ENCODE results near the gene KLK6.

The KLK6 gene

GRCh38 chr19:50983625-50984292 lies 14.4 kb upstream of the KLK6 start, which contains the start of gene KLK7:
Gene KLK7 (minus strand): TSS chr19:50983917. CDS start chr19:50982399, 1,518 bp downstream.
- Histone ChIP-seq H3K4me2 (ENCODE audit: low read depth, low read length, poor library complexity, severe bottlenecking) (no peak within 1 kb of the TSS), H3K79me2 (ENCODE audit: insufficient read depth, low read length) (no peaks in the 10 kb centered on the region), H3K9me3 (ENCODE audit: insufficient read depth, low read length) (no peaks in the 10 kb centered on the region), H3K9ac (ENCODE audit: low read length) (no peak within 1 kb of the TSS), H3K27me3 (ENCODE audit: low read length) (no peaks in the 10 kb centered on the region), H4K20me1 (ENCODE audit: low read depth, low read length) (no peaks in the 10 kb centered on the region), H2AFZ (ENCODE audit: low read depth, low read length, severe bottlenecking) (no peak within 1 kb of the TSS), H3K36me3 (ENCODE audit: low read length) (no peaks in the 10 kb centered on the region), H3K4me3 (ENCODE audit: insufficient read depth, low read length, poor library complexity, severe bottlenecking) (no peak within 1 kb of the TSS), H3F3A (ENCODE audit: insufficient read depth) (no peaks in the 10 kb centered on the region), H3K27ac (ENCODE audit: low read depth, low read length) (no peak within 1 kb of the TSS), H3K9me2 (replicated peaks; ENCODE audit: insufficient read depth, low read length) (no peaks in the 10 kb centered on the region)
- no peak for TF ChIP-seq CTCF (IDR thresholded peaks at IDR 0.05; ENCODE audit: insufficient read depth, low read length, poor library complexity, severe bottlenecking)
- no peak for TF ChIP-seq EZH2phosphoT487 (conservative IDR thresholded peaks at IDR 0.05; ENCODE audit: low read length)

GRCh38 chr19:50982186-50982585 lies 12.8 kb upstream of the KLK6 start:
- H3K27ac ChIP-seq (ENCODE audit: low read depth, low read length), result no peak overlapping the region
- no peaks in the 10 kb centered on the region for H3K9me3 ChIP-seq (ENCODE audit: insufficient read depth, low read length)
- TF ChIP-seq CTCF (IDR thresholded peaks at IDR 0.05; ENCODE audit: insufficient read depth, low read length, poor library complexity, severe bottlenecking) (no peak), EZH2phosphoT487 (conservative IDR thresholded peaks at IDR 0.05; ENCODE audit: low read length) (no peak)
- H3K27me3 ChIP-seq (ENCODE audit: low read length), result no peaks in the 10 kb centered on the region
- no peaks in the 10 kb centered on the region for H3K9me2 ChIP-seq (replicated peaks; ENCODE audit: insufficient read depth, low read length)
- H2AFZ ChIP-seq (ENCODE audit: low read depth, low read length, severe bottlenecking), result no peak overlapping the region
- H3K4me3 ChIP-seq (ENCODE audit: insufficient read depth, low read length, poor library complexity, severe bottlenecking), result no peak overlapping the region
- no peaks in the 10 kb centered on the region for H3K79me2 ChIP-seq (ENCODE audit: insufficient read depth, low read length)
- H3F3A ChIP-seq (ENCODE audit: insufficient read depth), result no peaks in the 10 kb centered on the region
- H3K36me3 ChIP-seq (ENCODE audit: low read length), result no peaks in the 10 kb centered on the region
- no peak overlapping the region for H3K9ac ChIP-seq (ENCODE audit: low read length)
- H4K20me1 ChIP-seq (ENCODE audit: low read depth, low read length), result no peaks in the 10 kb centered on the region
- no peak overlapping the region for H3K4me2 ChIP-seq (ENCODE audit: low read depth, low read length, poor library complexity, severe bottlenecking)

GRCh38 chr19:50981587-50982146 lies 12.3 kb upstream of the KLK6 start:
- H3K27me3 ChIP-seq (ENCODE audit: low read length), result no peaks in the 10 kb centered on the region
- no peaks in the 10 kb centered on the region for H3K79me2 ChIP-seq (ENCODE audit: insufficient read depth, low read length)
- H3K9ac ChIP-seq (ENCODE audit: low read length), result no peak overlapping the region
- TF ChIP-seq CTCF (IDR thresholded peaks at IDR 0.05; ENCODE audit: insufficient read depth, low read length, poor library complexity, severe bottlenecking) (no peak), EZH2phosphoT487 (conservative IDR thresholded peaks at IDR 0.05; ENCODE audit: low read length) (no peak)
- no peak overlapping the region for H3K4me3 ChIP-seq (ENCODE audit: insufficient read depth, low read length, poor library complexity, severe bottlenecking)
- no peaks in the 10 kb centered on the region for H3K9me2 ChIP-seq (replicated peaks; ENCODE audit: insufficient read depth, low read length)
- H2AFZ ChIP-seq (ENCODE audit: low read depth, low read length, severe bottlenecking), result no peak overlapping the region
- H3K4me2 ChIP-seq (ENCODE audit: low read depth, low read length, poor library complexity, severe bottlenecking), result no peak overlapping the region
- H4K20me1 ChIP-seq (ENCODE audit: low read depth, low read length), result no peaks in the 10 kb centered on the region
- H3F3A ChIP-seq (ENCODE audit: insufficient read depth), result no peaks in the 10 kb centered on the region
- H3K36me3 ChIP-seq (ENCODE audit: low read length), result no peaks in the 10 kb centered on the region
- no peaks in the 10 kb centered on the region for H3K9me3 ChIP-seq (ENCODE audit: insufficient read depth, low read length)
- no peak overlapping the region for H3K27ac ChIP-seq (ENCODE audit: low read depth, low read length)
